HCT116 (cell line): Measurements from ENCODE around the gene SERAC1. TPM values are rescaled to one million over a fixed set of nuclear protein-coding genes. Genes with fewer than 3 reads are reported as not detected.

ENCODE experiments used
- ATAC-seq: fragments of 200-7000 bp; cut with Tn5 transposase; 2 replicates; pipeline ENCODE4 v1.9.1; 2020; ENCODE audit warnings: mild to moderate bottlenecking, moderate library complexity
- BruUV-seq: library from RNA; stranded (reverse); fragments of 400-500 nt; replicated peaks from 2 replicates; lab custom pipeline; 2021; lab: Mats Ljungman, UMichigan
- CTCF ChIA-PET: fragments of 300-600 bp; sonication (Branson Sonifier 250); formaldehyde crosslinking; loops from one replicate; lab custom pipeline; 2021; ENCODE audit warnings: antibody characterized with exemption; lab: Charles Lee
- POLR2A ChIA-PET: fragments of 300-600, 350-600 bp; sonication (Branson Sonifier 250); formaldehyde crosslinking; loops from one replicate; lab custom pipeline; 2021; ENCODE audit warnings: antibody characterized with exemption; lab: Charles Lee
- RAD21 ChIA-PET, 2 experiments: fragments of 300-600 bp; sonication (Branson Sonifier 250); formaldehyde crosslinking; loops; one replicate each; lab custom pipeline; 2023; ENCODE audit warnings: low total read pairs in 2 of 2; ENCODE audit not compliant: uncharacterized antibody in 2 of 2, unreplicated experiment in 2 of 2, low non-redundant PET in 1 of 2; lab: Charles Lee
- DNase-seq: peaks from one replicate; pipeline ENCODE4 v3.0.0-alpha.2; 2010; ENCODE audit warnings: low read depth, low spot score
- H2AFZ ChIP-seq: fragments of 200-600 bp; shearing (Covaris generic), sonication (generic); 2 replicates; pipeline ENCODE4 v1.6.1; 2017; ENCODE audit warnings: low read depth, mixed run types, mixed read lengths, antibody characterized with exemption, low read length; ENCODE audit not compliant: poor library complexity, severe bottlenecking
- H3K27ac ChIP-seq: 2 replicates; pipeline ENCODE4 v1.5.1; 2012; ENCODE audit warnings: low read depth, low read length
- H3K27me3 ChIP-seq: fragments of 200-600 bp; sonication (generic); 2 replicates; pipeline ENCODE4 v1.6.1; 2016; ENCODE audit warnings: mixed run types, low read length, mixed read lengths; ENCODE audit not compliant: insufficient read depth
- H3K36me3 ChIP-seq, 2 experiments: fragments of 200-500 bp in 1 of 2; fragments of 200-600 bp in 1 of 2; sonication (Bioruptor generic) in 1 of 2; sonication (generic) in 1 of 2; 2 replicates each; pipeline versions ENCODE4 v1.5.1 to v1.6.1; 2014 to 2016; ENCODE audit warnings: low read length in 2 of 2, inconsistent platforms in 1 of 2, mixed read lengths in 1 of 2, mixed run types in 1 of 2; ENCODE audit not compliant: insufficient read depth in 2 of 2, control insufficient read depth in 1 of 2
- H3K4me1 ChIP-seq, 2 experiments: fragments of 200-600 bp in 1 of 2; sonication (generic) in 1 of 2; 2 replicates each; pipeline versions ENCODE4 v1.5.1 to v1.6.1; 2012 to 2017; ENCODE audit warnings: low read length in 2 of 2, inconsistent platforms in 1 of 2, mild to moderate bottlenecking in 1 of 2, mixed read lengths in 1 of 2, mixed run types in 1 of 2, moderate library complexity in 1 of 2; ENCODE audit not compliant: insufficient read depth in 2 of 2, control insufficient read depth in 1 of 2
- H3K4me2 ChIP-seq: fragments of 200-600 bp; sonication (generic); 2 replicates; pipeline ENCODE4 v1.6.1; 2017; ENCODE audit warnings: mixed run types, low read length, mixed read lengths
- H3K4me3 ChIP-seq, 2 experiments: fragments of 200-600 bp in 1 of 2; sonication (generic) in 1 of 2; replicated peaks in 1 of 2; 2 replicates each; pipeline ENCODE4 v1.5.1; 2011 to 2016; ENCODE audit warnings: low read length in 2 of 2, control low read depth in 1 of 2, low read depth in 1 of 2, mild to moderate bottlenecking in 1 of 2, mixed read lengths in 1 of 2, mixed run types in 1 of 2
- H3K79me2 ChIP-seq: fragments of 200-600 bp; sonication (generic); 2 replicates; pipeline ENCODE4 v1.6.1; 2017; ENCODE audit warnings: mild to moderate bottlenecking, mixed run types, low read length, moderate library complexity, mixed read lengths; ENCODE audit not compliant: insufficient read depth
- H3K9ac ChIP-seq: fragments of 200-600 bp; sonication (generic); 2 replicates; pipeline ENCODE4 v1.6.1; 2016; ENCODE audit warnings: low read length, mixed read lengths
- H3K9me2 ChIP-seq: fragments of 200-600 bp; sonication (generic), shearing (Covaris generic); 2 replicates; pipeline ENCODE4 v1.6.1; 2017; ENCODE audit warnings: mixed run types, mild to moderate bottlenecking, moderate library complexity; ENCODE audit not compliant: insufficient read depth
- H3K9me3 ChIP-seq, 2 experiments: fragments of 200-500 bp in 1 of 2; fragments of 200-600 bp in 1 of 2; sonication (Bioruptor generic) in 1 of 2; sonication (generic) in 1 of 2; 2 replicates each; pipeline ENCODE4 v1.6.1; 2014 to 2017; ENCODE audit warnings: low read length in 2 of 2, mixed read lengths in 2 of 2, inconsistent platforms in 1 of 2, low read depth in 1 of 2, mild to moderate bottlenecking in 1 of 2, mixed run types in 1 of 2, moderate library complexity in 1 of 2; ENCODE audit not compliant: control insufficient read depth in 1 of 2, insufficient read depth in 1 of 2
- H4K20me1 ChIP-seq: fragments of 200-600 bp; sonication (generic), shearing (Covaris generic); 2 replicates; pipeline ENCODE4 v1.6.1; 2017; ENCODE audit warnings: mixed run types, mild to moderate bottlenecking, moderate library complexity; ENCODE audit not compliant: insufficient read depth
- CBX3 ChIP-seq: IDR thresholded peaks from 2 replicates; pipeline ENCODE4 v1.6.1; 2012; ENCODE audit warnings: low read depth
- CEBPB ChIP-seq: IDR thresholded peaks from 2 replicates; pipeline ENCODE4 v1.6.1; 2012; ENCODE audit warnings: low read depth
- EGR1 ChIP-seq: IDR thresholded peaks from 2 replicates; pipeline ENCODE4 v1.6.1; 2012; ENCODE audit warnings: low read depth
- ELF1 ChIP-seq: IDR thresholded peaks from 2 replicates; pipeline ENCODE4 v1.6.1; 2012; ENCODE audit warnings: low read depth, borderline replicate concordance
- EZH2phosphoT487 ChIP-seq: fragments of 200-600 bp; IDR thresholded peaks from 2 replicates; pipeline ENCODE4 v1.6.1; 2018; ENCODE audit warnings: antibody characterized with exemption, borderline replicate concordance
- FOSL1 ChIP-seq: IDR thresholded peaks from 2 replicates; pipeline ENCODE4 v1.6.1; 2012; ENCODE audit warnings: low read depth
- JUND ChIP-seq: IDR thresholded peaks from 2 replicates; pipeline ENCODE4 v1.6.1; 2012
- POLR2AphosphoS5 ChIP-seq: IDR thresholded peaks from 2 replicates; pipeline ENCODE4 v1.6.1; 2011; ENCODE audit warnings: mild to moderate bottlenecking, low read depth, low read length, moderate library complexity
- SIN3A ChIP-seq: IDR thresholded peaks from 2 replicates; pipeline ENCODE4 v1.6.1; 2012; ENCODE audit warnings: low read depth
- SP1 ChIP-seq: IDR thresholded peaks from 2 replicates; pipeline ENCODE4 v1.6.1; 2012; ENCODE audit warnings: low read depth
- SRF ChIP-seq: IDR thresholded peaks from 2 replicates; pipeline ENCODE4 v1.6.1; 2012; ENCODE audit warnings: low read depth
- TCF7L2 ChIP-seq: IDR thresholded peaks from 2 replicates; pipeline ENCODE4 v1.7.0; 2011; ENCODE audit warnings: borderline replicate concordance, inconsistent platforms; ENCODE audit not compliant: insufficient read depth, insufficient read length; ENCODE audit errors: extremely low read depth
- YY1 ChIP-seq: IDR thresholded peaks from 2 replicates; pipeline ENCODE4 v1.6.1; 2011; ENCODE audit warnings: low read length, low read depth, moderate library complexity, mild to moderate bottlenecking; ENCODE audit not compliant: insufficient replicate concordance; ENCODE audit errors: extremely low read depth
- ZNF274 ChIP-seq: fragments of 200-500 bp; sonication (Bioruptor generic); IDR thresholded peaks from 2 replicates; pipeline ENCODE4 v1.6.1; 2014; ENCODE audit warnings: mild to moderate bottlenecking, low read depth, low read length, inconsistent platforms
- intact Hi-C: fragments of 100-400 bp; cut with micrococcal nuclease; formaldehyde crosslinking; loops from 2 replicates; pipeline ENCODE4 v1.10.0; 2022
- total RNA-seq: library from RNA; stranded (reverse); gene quantifications from one replicate; pipeline ENCODE4 v1.2.1, GENCODE V29; 2021; ENCODE audit not compliant: unreplicated experiment
- TF ChIP-seq, protein P1 (sequence below): IDR thresholded peaks from 2 replicates; pipeline ENCODE4 v1.6.1; 2012; ENCODE audit warnings: low read depth
- TF ChIP-seq, protein P2 (sequence below): IDR thresholded peaks from 2 replicates; pipeline ENCODE4 v1.6.1; 2011; ENCODE audit warnings: mild to moderate bottlenecking, low read length, moderate library complexity; ENCODE audit not compliant: insufficient replicate concordance; ENCODE audit errors: extremely low read depth
- TF ChIP-seq, protein P3 (sequence below): IDR thresholded peaks from 2 replicates; pipeline ENCODE4 v1.6.1; 2012

The SERAC1 gene
- total RNA-seq, 1 experiment from 2014 or later, result 7.6 TPM

DNA sequence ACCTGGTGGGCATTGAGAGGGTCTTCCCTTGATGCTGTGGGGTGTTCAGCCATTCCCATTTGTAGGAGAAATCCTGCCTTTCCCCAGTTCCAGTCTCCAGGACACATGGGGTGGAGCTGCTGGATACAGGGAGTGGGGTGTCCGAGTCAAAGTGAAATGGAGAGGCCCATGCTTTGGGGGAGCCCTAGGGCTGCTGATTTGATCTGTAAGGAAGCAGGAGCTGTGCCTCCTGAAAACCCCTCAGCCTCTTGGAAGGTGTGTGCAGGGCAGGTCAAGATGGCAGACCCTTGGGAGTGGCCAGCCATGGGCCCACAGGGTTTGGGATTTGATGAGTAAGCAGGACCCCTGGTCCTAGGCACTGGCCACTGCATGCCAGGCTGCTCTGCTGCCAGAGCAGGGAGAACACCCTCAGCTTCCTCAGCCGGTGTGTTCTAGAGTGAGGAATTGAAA, 82.0 kb downstream of the SERAC1 start:
- Histone ChIP-seq H3K27me3 (no peaks in the 10 kb centered on the region), H3K9me2 (no peaks in the 10 kb centered on the region), H3K9me3 (no peaks in the 10 kb centered on the region), H2AFZ (no peak overlapping the region), H3K27ac (no peak overlapping the region), H3K9ac (no peak overlapping the region), H4K20me1 (no peaks in the 10 kb centered on the region), H3K36me3 (peaks cover 13 to 37% of the 10 kb centered on the region in 2 experiments; a peak in 3 of 4 replicates), H3K4me3 (no peak overlapping the region), H3K4me2 (no peak overlapping the region), H3K79me2 (no peaks in the 10 kb centered on the region), H3K4me1 (no peaks in the 10 kb centered on the region)
- no peak for ATAC-seq
- ChIA-PET POLR2A (no interaction called here), RAD21 (no interaction called here), CTCF (no interaction called here)
- intact Hi-C loops, result no loop called here
- TF ChIP-seq SP1, result no peak
- no peak for TF ChIP-seq ELF1
- TF ChIP-seq EGR1, result no peak
- TF ChIP-seq EZH2phosphoT487, result no peak
- TF ChIP-seq, protein P1, sequence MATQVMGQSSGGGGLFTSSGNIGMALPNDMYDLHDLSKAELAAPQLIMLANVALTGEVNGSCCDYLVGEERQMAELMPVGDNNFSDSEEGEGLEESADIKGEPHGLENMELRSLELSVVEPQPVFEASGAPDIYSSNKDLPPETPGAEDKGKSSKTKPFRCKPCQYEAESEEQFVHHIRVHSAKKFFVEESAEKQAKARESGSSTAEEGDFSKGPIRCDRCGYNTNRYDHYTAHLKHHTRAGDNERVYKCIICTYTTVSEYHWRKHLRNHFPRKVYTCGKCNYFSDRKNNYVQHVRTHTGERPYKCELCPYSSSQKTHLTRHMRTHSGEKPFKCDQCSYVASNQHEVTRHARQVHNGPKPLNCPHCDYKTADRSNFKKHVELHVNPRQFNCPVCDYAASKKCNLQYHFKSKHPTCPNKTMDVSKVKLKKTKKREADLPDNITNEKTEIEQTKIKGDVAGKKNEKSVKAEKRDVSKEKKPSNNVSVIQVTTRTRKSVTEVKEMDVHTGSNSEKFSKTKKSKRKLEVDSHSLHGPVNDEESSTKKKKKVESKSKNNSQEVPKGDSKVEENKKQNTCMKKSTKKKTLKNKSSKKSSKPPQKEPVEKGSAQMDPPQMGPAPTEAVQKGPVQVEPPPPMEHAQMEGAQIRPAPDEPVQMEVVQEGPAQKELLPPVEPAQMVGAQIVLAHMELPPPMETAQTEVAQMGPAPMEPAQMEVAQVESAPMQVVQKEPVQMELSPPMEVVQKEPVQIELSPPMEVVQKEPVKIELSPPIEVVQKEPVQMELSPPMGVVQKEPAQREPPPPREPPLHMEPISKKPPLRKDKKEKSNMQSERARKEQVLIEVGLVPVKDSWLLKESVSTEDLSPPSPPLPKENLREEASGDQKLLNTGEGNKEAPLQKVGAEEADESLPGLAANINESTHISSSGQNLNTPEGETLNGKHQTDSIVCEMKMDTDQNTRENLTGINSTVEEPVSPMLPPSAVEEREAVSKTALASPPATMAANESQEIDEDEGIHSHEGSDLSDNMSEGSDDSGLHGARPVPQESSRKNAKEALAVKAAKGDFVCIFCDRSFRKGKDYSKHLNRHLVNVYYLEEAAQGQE, result no peak
- TF ChIP-seq TCF7L2, result no peak
- TF ChIP-seq JUND, result no peak
- TF ChIP-seq, protein P2, sequence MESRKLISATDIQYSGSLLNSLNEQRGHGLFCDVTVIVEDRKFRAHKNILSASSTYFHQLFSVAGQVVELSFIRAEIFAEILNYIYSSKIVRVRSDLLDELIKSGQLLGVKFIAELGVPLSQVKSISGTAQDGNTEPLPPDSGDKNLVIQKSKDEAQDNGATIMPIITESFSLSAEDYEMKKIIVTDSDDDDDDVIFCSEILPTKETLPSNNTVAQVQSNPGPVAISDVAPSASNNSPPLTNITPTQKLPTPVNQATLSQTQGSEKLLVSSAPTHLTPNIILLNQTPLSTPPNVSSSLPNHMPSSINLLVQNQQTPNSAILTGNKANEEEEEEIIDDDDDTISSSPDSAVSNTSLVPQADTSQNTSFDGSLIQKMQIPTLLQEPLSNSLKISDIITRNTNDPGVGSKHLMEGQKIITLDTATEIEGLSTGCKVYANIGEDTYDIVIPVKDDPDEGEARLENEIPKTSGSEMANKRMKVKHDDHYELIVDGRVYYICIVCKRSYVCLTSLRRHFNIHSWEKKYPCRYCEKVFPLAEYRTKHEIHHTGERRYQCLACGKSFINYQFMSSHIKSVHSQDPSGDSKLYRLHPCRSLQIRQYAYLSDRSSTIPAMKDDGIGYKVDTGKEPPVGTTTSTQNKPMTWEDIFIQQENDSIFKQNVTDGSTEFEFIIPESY, result no peak
- TF ChIP-seq SIN3A, result no peak
- TF ChIP-seq POLR2AphosphoS5, result no peak
- TF ChIP-seq SRF, result no peak
- TF ChIP-seq, protein P3, sequence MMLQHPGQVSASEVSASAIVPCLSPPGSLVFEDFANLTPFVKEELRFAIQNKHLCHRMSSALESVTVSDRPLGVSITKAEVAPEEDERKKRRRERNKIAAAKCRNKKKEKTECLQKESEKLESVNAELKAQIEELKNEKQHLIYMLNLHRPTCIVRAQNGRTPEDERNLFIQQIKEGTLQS, result no peak
- no peak for TF ChIP-seq ZNF274
- TF ChIP-seq CBX3, result no peak
- no peak for TF ChIP-seq YY1
- TF ChIP-seq CEBPB, result no peak
- no peak for TF ChIP-seq FOSL1
- BruUV-seq, result no TSS peak
- no peak for DNase-seq
